GM18520 (cell line): ENCODE measurements around the gene MTMR6.
A peak's percentile ranks its signal among the peaks of the same experiment; 100 is the strongest.
"Not testable (repeated sequence)": the region's sequence is repeated elsewhere in the genome, so short reads cannot be mapped to it uniquely, and the experiment has no call there.

Experiments used
- ATAC-seq: cut with Tn5 transposase; IDR thresholded peaks from one replicate; pipeline ENCODE4 v1.9.1; 2021; ENCODE audit not compliant: unreplicated experiment

MTMR6 gene

GRCh38 chr13:25286969-25287961 lies at the start of gene MTMR6:
Gene MTMR6, minus strand, starts transcription at chr13:25287488. Its CDS starts 241 bp downstream, at chr13:25287247.
- peak; percentile 97 for ATAC-seq

- no peak for ATAC-seq
Observed at GRCh38 chr13:25335856-25336255, 48.6 kb upstream of the MTMR6 start.

- ATAC-seq: no peak
Observed at GRCh38 chr13:25330541-25330940, 43.3 kb upstream of the MTMR6 start.

- no peak for ATAC-seq
Observed at GRCh38 chr13:25329706-25330105, 42.4 kb upstream of the MTMR6 start.

GRCh38 chr13:25324100-25324499 lies 36.8 kb upstream of the MTMR6 start:
- no peak for ATAC-seq

- ATAC-seq: no peak
Observed at GRCh38 chr13:25319771-25320170, 32.5 kb upstream of the MTMR6 start.

- not testable (repeated sequence) for ATAC-seq
Observed at GRCh38 chr13:25318946-25319345, 31.7 kb upstream of the MTMR6 start.

GRCh38 chr13:25310891-25311290 lies 23.6 kb upstream of the MTMR6 start:
- no peak for ATAC-seq

- ATAC-seq: no peak
Observed at GRCh38 chr13:25306671-25307464, 19.6 kb upstream of the MTMR6 start.

GRCh38 chr13:25302121-25302520 lies 14.8 kb upstream of the MTMR6 start:
- ATAC-seq: no peak

- peak; percentile 95 for ATAC-seq
Observed at GRCh38 chr13:25301347-25302113, 14.2 kb upstream of the MTMR6 start, which contains the start of gene NUP58. Gene NUP58, plus strand, starts transcription at chr13:25301625. Its CDS starts 149 bp downstream, at chr13:25301774.

GRCh38 chr13:25300861-25301346 lies 13.6 kb upstream of the MTMR6 start:
- peak; percentile 11 for ATAC-seq

- no peak for ATAC-seq
Observed at GRCh38 chr13:25295701-25296100, 8.4 kb upstream of the MTMR6 start.

GRCh38 chr13:25295228-25295627 lies 7.9 kb upstream of the MTMR6 start:
- no peak for ATAC-seq

GRCh38 chr13:25292301-25292700 lies 5.0 kb upstream of the MTMR6 start:
- no peak for ATAC-seq

- no peak for ATAC-seq
Observed at GRCh38 chr13:25291691-25292090, 4.4 kb upstream of the MTMR6 start.

- ATAC-seq: no peak
Observed at GRCh38 chr13:25288966-25289365, 1.7 kb upstream of the MTMR6 start.

GRCh38 chr13:25286308-25286968 lies 850 bp downstream of the MTMR6 start:
- ATAC-seq: no peak

GRCh38 chr13:25281935-25282332 lies 5.4 kb downstream of the MTMR6 start:
- no peak for ATAC-seq
